ENCODE data around the gene RPL31. TPM values are rescaled to one million over a fixed set of nuclear protein-coding genes. Genes with fewer than 3 reads are reported as not detected.

RPL31 gene
- total and polyA plus RNA-seq, 9 of the 15 experiments (the other 6 are each of a cell fraction or from before 2014, with no cell fraction given), result 1,176 to 6,037 (median 2,997) TPM

- TF ChIP-seq, protein P1, sequence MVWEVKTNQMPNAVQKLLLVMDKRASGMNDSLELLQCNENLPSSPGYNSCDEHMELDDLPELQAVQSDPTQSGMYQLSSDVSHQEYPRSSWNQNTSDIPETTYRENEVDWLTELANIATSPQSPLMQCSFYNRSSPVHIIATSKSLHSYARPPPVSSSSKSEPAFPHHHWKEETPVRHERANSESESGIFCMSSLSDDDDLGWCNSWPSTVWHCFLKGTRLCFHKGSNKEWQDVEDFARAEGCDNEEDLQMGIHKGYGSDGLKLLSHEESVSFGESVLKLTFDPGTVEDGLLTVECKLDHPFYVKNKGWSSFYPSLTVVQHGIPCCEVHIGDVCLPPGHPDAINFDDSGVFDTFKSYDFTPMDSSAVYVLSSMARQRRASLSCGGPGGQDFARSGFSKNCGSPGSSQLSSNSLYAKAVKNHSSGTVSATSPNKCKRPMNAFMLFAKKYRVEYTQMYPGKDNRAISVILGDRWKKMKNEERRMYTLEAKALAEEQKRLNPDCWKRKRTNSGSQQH (CRISPR knock-in tag; IDR thresholded peaks at IDR 0.05), result peak; percentile 73; the same call in 1 of the 2 replicates
- TF ChIP-seq, protein P2, sequence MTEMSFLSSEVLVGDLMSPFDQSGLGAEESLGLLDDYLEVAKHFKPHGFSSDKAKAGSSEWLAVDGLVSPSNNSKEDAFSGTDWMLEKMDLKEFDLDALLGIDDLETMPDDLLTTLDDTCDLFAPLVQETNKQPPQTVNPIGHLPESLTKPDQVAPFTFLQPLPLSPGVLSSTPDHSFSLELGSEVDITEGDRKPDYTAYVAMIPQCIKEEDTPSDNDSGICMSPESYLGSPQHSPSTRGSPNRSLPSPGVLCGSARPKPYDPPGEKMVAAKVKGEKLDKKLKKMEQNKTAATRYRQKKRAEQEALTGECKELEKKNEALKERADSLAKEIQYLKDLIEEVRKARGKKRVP (CRISPR knock-in tag; IDR thresholded peaks at IDR 0.05), result peak; percentile 49; the same call in 1 of the 2 replicates
- TF ChIP-seq, protein P3, sequence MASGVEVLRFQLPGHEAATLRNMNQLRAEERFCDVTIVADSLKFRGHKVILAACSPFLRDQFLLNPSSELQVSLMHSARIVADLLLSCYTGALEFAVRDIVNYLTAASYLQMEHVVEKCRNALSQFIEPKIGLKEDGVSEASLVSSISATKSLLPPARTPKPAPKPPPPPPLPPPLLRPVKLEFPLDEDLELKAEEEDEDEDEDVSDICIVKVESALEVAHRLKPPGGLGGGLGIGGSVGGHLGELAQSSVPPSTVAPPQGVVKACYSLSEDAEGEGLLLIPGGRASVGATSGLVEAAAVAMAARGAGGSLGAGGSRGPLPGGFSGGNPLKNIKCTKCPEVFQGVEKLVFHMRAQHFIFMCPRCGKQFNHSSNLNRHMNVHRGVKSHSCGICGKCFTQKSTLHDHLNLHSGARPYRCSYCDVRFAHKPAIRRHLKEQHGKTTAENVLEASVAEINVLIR (CRISPR knock-in tag; IDR thresholded peaks at IDR 0.05), result peak; percentile 91
- TF ChIP-seq ZFP91 (CRISPR knock-in tag; IDR thresholded peaks at IDR 0.05) (peak; percentile 88), C11orf30 (IDR thresholded peaks at IDR 0.05; ENCODE audit: low read depth) (peak; percentile 71), KDM5B (IDR thresholded peaks at IDR 0.05; ENCODE audit: insufficient replicate concordance, low read depth, low read length) (peak; percentile 93), ZNF134 (CRISPR knock-in tag; conservative IDR thresholded peaks at IDR 0.05) (no peak), ESRRA (IDR thresholded peaks at IDR 0.05; ENCODE audit: borderline replicate concordance, low read depth) (peak; percentile 33; the same call in 1 of the 2 replicates), MTA1 (IDR thresholded peaks at IDR 0.05; ENCODE audit: borderline replicate concordance) (peak; percentile 96), RNF219 (CRISPR knock-in tag; IDR thresholded peaks at IDR 0.05) (no peak), ZNF79 (CRISPR knock-in tag; IDR thresholded peaks at IDR 0.05; ENCODE audit: low read depth) (no peak), ZNF766 (CRISPR knock-in tag; conservative IDR thresholded peaks at IDR 0.05) (peak; percentile 80), GTF2B (IDR thresholded peaks at IDR 0.05; ENCODE audit: extremely low read depth, insufficient read length) (peak; percentile 76), HNRNPK (IDR thresholded peaks at IDR 0.05; ENCODE audit: low read depth, low read length, poor library complexity, severe bottlenecking) (no peak), BRD4 (IDR thresholded peaks at IDR 0.05) (peak; percentile 99), ZNF395 (CRISPR knock-in tag; IDR thresholded peaks at IDR 0.05) (0 out of 2 replicates have a peak, but pooled peaks have one; percentile 13)
Observed at GRCh38 chr2:101001691-101002561, at the start of gene RPL31 (continued).
